UCSD-AML1 (cell line): Measurements from ENCODE around the gene LRRC47.
"Not testable (repeated sequence)": the region's sequence is repeated elsewhere in the genome, so short reads cannot be mapped to it uniquely, and the experiment has no call there.

Experiments used
- DNase-seq: peaks from one replicate; lab custom pipeline; 2025; ENCODE audit not compliant: unreplicated experiment; lab: John Stamatoyannopoulos, UW

Gene LRRC47

DNA sequence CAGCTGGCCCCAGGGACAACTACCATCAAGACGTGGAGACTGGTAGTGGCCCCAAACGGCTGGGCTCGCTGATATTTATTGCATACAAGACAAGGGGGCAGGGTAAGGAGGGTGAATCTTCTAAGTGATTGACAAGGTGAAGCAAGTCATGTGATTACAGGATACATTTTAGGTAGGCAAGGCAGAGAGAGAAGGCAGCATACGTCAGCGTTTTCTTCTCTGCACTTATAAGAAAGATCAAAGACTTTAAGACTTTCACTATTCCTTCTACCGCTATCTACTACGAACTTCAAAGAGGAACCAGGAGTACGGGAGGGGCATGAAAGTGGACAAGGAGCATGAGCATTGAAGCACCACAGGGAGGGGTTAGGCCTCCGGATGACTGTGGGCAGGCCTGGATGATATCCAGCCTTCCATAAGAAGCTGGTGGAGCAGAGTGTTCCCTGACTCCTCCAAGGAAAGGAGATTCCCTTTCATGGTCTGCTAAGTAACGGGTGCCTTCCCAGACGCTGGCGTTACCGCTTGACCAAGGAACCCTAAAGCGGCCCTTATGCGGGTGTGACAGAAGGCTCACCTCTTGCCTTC, 47.9 kb downstream of the LRRC47 start:
- DNase-seq, result not testable (repeated sequence)

DNA sequence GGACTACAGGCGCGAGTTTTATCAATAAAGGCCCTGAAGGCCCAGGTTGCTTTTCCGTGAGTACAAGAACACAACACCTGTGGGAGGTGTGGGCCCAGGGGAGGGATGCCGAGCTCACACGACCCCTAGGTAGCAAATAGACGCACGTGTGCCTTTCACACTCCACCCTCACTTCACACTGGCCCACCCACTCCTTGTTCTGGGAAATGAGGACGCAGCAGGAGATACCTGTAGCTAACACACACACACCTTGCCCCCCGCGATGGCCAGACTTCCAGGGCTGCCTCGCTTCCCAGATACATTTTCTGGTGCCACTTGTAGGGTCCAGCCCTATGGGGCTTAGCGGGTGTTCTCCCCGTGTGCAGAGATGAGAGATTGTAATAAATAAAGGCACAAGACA, 48.4 kb downstream of the LRRC47 start:
- DNase-seq, result no peak

DNA sequence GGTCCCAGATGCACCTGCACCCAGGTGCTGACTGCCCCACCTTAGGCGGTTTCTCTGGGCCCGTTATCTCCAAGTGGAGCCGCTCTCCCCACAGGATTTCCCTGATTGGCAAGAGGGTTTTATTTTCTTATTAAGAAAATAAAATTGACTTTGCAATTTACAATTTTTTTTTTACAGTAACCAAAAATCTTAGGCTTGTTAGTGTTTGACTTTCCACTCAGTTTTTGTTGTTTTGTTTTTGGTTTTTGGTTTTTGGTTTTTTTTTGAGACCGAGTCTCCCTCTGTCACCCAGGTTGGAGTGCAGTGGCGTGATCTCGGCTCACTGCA, 48.8 kb downstream of the LRRC47 start:
- no peak for DNase-seq

DNA sequence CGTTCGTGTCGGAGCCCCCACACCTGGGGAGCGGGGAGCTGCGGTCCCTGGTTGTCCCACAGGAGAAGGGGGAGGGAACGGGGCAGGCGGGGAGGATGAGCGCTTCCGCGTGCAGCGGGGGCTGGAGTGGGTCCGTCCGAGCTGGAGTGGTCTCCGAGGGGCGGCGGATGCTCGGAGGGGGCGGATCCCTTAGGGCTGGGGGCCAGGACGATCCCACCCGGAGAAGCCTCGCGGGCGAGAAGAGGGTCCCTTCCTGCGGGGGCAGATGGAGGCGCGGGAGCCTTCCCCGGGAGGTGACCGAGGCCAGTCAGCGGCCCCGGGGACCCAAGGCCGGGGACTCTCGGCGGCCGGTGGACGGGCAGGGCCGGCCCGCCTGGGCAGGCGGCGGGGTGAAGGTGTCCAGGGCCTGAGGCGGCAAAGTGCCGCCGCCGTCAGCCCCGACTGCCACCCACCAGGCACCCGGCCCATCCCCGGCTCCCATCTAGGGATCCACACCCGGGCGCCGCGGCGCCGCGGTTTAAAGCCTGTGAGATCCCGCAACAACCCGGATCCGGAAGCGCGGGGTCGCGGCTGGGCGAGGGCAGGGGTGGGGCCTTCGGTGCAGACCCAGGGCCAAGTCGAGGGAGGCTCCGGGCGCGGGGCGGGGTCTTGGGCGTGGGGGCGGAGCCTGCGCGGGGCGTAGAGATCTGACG, 49.3 kb downstream of the LRRC47 start:
- no peak for DNase-seq

DNA sequence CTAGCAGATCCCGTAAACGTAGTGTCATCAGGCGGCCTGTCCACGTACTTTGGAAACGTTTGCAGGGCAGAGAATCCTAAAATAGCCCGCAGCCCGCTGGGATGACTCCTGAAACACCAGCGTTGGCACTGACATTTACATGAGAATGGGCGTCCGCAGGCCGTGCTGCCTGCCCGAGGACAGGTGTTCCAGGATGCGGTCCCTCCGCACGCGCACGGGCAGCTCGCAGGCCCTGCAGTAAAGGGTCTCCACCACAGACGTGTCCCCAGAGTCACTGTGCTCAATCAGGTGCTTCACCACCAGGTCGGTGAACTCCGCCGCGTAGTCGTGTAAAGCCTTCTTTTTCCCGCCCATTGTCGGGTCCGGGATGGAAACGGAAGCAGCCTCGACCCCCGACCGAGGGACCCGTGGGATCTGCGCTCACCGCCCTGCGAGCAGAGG, 49.9 kb downstream of the LRRC47 start:
- DNase-seq, result no peak

DNA sequence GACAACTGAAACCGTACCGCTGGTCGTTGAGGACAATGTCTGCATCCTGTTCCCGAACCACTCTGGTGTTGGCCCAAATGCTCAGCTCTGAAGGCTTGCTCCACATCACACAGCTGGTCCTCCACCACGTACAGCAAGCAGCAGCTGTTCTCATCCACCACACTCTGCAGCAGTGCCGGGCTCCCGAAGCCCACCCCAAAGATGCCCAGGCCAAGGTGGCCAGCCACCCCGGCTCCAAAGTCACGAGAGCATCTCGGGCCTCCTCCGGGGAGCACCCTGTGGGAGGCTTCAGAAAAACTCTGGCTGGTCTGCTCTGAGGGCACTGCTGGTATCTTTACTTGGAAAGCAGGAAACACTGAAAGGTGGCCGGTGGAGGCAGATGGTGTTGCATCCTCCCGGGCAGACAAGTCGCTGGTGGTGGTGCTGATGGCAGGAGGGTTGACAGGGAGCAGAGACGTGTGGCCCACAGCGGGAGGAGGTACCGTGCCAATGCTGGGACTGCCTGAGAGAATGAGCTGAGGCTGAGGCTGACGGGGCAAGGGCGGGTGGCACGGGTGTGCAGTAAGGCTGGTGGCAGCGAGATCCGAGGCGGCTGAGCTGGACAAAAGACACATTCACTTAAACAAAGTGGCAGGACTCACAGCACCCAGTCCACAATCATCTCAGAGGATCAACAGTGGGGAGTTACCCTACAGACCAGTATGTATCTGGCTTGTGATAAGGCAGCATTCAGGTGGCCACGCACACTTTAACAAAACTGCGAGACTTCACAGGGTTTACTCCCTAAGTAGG, 50.5 kb downstream of the LRRC47 start:
- DNase-seq, result no peak

DNA sequence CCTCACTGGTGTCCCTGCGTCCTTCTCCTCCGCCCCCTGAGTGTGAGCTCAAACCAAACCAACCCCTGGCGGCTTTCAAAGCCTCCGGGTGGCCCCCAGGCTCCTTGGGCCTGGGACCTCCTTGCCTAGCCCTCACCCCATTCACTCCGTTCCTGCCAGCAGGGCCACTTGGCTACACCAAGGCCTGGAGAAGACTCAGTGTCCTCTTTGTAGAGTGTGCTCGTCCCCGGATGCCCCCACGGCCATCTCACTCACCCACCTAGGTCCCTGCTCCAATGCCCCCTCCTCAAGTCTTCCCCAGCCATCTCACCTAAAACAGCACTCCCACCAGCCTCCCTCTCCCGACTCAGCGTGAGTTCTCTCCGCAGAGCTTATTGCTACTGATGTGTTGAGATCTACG, 51.2 kb downstream of the LRRC47 start:
- no peak for DNase-seq

DNA sequence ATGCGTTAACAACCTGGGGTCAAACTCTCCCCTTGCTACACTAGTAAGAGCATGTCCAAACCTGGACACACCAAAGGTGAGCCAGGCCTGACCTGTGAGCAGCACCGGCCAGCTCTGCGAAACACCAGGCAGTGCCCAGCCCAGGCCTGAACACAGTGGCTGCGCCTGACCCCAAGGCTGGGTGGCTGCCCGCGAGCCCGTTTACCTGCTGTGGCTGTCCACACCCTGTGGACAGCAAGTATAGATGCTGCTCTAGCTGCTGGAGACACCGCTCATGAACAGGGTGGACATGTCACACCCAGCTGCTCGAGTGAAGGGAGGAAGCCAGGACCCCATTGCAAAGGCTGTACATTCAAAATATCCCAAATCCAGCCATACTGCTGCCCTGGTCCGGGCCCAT, 51.7 kb downstream of the LRRC47 start:
- DNase-seq, result no peak

DNA sequence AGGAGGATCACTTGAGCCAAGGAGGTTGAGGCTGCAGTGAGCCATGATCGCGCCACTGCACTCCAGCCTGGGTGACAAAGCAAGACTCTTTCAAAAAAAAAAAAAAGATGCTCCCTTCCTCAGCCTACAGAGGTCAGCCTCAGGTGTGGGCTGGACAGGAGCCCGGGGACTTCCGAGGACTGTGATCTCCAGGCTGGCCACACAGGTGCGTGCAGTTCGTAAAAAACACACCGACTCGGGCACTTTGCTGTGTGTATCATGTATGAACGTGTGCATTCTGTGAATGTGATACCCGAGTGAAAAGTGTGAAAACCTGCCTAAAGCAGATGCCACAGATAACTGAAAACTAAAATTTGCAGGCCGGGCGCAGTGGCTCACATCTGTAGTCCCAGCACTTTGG, 52.5 kb downstream of the LRRC47 start:
- DNase-seq, result no peak

DNA sequence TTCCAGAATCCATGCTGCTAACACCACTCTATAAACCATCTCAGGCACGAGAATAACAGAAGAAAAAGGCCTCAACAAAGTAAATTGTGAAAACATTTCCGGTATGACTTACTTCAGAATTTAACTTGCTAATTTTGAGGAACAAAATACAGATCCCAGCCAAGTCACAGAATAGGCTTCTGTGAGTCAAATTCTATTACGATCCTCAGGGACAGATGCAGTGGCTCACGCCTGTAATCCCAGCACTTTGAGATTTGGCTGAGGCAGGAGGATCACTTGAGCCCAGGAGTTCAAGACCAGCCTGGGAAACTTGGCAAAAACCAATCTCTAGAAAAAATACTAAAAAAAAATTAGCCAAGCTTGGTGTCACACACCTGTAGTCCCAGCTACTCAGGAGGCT, 52.9 kb downstream of the LRRC47 start:
- no peak for DNase-seq

DNA sequence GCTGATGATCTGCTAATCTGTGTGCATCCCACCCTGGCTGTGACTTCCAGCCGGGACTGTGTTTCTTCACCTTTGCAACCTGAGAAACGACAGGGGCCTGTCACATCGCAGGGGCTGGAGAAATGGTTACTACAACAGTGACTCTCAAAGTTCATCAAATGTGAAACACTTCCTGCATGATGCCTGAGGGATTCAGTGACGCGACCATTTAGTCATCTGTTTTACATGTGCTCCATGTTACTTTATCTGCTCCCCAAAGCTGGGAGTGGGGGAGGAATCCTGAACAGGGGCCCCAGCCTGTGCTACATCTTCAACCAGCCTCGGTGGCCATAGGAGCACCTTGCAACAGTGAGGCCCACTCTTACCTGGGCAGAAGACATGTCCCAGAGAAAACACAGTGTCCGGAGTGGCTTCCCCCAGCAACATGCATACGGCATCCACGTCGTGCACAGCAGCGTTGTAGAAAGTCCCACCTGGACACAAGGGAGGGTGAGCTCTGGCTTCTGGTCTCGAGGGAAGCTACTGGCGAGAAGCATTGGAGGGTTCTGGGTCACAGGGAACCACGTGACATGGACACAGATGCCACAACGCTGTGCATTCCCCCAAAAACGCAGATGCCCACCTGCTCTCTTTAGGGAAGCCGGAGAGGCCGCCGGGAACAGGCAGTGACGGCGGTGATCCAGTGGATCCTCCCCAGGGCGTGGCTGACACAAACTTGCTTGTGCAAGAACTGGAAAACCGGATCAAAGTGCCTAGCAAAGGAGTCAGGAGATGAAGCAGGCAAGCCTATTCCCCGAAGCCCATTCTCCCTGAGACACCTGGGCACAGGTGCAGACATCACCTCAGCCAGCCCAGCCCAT, 53.6 kb downstream of the LRRC47 start:
- DNase-seq, result no peak

DNA sequence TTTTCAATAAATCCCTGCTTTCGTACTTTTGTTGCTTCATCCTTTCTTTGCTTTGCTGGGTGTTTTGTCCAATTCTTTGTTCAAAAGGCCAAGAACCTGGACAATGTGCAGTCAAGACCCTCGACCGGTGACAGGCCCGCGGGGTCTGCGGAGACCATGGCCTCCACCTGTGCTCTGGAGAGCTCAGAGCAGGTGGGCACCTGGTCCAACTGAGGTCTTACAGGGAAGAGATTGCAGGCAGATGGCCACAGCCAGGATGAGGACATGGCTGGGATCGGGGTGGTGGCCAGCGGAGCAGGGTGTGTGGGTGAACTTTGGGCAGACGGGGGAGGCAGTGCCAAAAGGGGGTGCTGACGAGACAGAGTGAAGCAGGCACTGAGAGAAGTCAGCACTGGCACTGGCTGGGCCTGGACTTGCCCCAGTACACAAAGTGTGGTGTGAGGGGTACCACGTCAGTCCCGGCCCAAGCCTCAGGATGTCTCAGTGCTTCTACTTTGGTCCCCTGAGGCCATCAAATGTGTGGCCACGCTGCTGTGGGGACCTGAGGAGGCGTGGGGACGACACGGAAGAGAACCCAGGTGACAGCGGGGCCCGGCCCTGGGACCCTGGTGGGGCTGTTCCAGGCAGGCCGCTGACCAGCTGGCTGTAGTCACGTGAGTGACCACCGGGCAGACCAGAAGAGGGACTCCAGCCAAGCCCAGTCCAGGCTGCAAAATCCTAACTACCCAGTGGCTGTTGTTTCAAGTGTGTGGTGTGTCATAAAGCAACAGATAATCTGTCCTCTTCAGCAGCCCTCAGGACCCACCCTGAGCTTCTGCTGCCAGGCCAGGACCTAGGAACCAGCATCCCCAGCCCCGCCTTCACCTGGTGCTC, 54.5 kb downstream of the LRRC47 start:
- no peak for DNase-seq

DNA sequence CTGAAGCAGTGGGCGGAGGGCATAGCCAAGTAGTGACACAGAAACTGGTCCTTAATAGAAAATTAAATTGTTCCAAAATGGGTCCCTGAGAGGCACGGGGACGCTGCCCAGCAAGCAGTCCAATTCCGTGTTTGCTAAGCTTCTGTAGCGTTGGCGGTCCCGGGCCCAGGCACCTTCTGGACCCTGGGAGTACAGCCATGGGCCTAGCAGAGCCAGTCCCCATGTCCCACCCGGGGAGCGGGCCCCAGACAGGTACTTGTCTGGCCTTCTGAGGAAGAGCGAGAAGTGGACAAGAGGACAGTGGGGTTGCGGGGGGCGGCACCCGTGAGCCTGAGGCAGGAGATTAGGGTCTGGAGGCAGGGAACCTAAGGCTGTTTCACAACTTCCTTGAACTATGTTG, 55.5 kb downstream of the LRRC47 start:
- DNase-seq, result no peak

DNA sequence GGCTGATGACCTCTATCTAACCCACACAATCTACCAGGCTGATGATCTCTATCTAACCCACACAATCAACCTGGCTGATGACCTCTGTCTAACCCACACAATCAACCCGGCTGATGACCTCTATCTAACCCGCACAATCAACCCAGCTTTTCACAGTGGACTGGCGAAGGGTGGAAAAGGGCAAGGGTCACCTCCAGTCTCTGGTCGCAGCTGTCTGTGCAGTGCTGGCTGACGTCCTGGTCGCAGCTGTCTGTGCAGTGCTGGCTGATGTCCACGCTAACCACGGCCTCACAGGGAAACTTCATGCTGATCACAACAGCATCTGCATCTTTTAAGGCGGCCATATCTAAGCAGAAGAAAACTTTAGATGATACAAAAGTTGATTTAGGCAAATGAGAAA, 56.3 kb downstream of the LRRC47 start:
- no peak for DNase-seq

DNA sequence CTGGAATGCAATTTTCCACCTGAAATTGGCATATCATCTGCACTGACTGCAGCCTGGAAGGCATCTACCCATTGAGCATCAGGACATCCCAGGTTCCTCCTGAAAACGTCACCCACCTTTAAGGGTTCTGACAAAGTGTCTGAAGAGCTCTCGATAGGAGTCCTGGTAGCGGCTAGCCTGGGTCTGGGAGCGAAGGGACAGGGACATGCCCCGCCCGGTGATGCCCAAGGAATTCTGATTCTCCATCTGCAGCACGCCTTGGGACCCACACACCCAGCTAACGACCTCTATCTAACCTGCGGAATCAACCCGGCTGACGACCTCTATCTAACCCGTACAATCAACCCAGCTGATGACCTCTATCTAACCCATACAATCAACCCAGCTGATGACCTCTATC, 57.4 kb downstream of the LRRC47 start:
- no peak for DNase-seq

DNA sequence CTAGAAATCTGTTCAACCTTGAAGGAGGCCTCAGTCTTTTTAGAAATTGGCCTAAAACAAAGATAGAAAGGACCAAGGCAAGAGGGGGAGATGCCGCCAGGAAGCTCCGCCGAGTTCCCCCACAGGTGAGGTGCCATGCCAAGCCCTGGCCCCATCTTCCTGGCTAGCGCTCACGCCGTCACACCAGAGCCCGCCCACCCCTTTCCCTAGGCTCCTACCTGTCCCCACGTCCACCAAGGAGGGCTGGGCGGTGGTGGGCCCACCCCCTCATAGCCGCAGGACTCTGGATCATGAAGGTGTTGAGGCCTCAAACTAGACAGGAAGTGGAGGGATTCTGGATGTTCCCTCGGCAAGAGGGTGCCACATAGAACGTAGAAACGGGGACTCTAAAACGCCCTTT, 59.6 kb downstream of the LRRC47 start:
- no peak for DNase-seq

DNA sequence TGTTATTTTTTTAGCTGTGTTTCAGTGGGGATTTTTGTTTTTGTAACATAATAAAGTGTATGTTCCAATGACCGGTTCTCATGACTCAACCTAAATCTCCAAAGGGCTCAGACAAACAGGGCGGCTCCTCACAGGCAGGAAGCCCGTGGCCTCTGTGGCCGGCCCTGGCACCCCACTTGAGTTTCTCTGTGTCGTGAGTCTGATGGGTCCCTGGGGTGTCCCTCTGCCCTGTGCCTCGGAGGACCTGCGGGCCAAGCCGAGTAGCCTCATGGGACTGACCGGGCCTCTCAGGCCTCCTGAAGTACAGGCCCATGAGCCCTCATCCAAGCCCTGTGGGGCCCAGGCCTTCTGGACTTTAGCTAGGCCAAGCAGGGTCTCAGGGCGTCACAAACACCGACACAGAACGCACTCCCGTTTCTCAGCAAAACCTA, 60.2 kb downstream of the LRRC47 start:
- DNase-seq, result no peak

DNA sequence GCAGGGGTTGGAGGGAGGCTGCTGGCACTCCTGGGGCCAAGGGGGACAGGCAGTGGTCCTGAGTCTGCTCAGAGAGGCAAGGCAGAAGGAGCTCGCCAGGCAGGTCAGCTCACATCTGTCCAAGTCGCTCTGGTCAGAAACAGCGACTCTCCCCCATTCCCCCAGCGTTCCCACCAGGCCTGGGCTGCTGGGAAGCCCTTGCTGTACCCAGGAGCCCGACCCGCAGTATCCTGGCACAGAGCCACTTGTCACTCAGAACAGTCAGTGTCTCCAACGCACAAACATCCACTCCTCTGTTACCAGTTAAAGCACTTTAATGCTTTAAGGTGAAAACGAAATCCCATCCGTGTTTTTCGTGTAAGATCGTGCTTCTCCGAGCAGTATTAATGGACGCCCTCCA, 60.6 kb downstream of the LRRC47 start:
- no peak for DNase-seq

DNA sequence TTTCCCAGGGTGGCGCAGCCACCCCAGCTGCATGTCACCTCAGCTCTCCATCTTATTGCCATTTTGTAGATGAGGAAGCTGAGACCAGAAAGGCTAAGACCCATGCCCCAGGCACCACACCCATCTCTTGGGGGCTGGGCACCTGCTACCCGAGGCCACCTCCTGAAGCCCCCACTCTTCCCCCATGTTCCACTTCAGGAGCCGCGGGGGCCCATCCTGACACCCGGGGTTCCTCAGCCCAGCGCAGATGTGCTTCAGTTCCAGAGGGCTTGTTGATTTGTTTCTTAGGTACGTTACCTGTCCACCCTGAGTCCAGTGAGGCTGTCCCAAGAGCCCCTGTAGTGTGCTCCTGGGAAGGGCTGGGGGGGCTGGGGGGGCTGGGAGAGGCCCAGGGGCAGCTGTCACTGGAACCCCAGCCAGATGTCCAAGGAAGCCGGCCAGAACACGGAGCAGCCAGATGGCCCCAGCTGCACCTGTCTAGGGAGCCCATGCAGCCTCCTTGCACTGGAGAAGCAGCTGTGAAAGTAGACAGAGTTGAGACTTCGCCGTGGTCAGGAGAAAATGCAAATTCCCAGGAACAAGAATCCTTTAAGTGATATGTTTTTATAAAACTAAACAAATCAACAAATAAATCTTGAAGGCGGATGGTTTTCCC, 61.1 kb downstream of the LRRC47 start:
- no peak for DNase-seq

DNA sequence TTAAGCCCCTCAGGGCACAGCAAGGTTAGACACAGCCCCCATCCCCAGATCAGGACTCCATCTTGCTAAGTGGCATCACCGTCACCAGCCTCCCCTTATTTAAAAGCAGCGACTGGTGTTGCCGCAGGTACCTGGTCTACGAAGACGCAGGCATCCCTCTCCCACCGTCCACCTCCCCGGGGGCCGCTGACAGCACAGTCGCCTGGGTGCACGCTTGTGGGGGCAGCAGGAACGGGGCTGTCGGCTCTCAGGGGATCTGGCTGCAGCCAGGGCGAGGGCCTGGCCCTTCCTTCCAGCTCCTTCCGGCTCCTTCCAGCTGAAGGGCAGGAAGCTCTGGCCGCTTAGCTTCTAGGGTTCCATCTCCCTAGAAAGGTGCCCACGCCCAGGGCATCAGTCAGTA, 61.7 kb downstream of the LRRC47 start:
- DNase-seq, result no peak
